ENCODE results near the gene ATG2B.
A peak's percentile ranks its signal among the peaks of the same experiment; 100 is the strongest.

Gene ATG2B

DNA sequence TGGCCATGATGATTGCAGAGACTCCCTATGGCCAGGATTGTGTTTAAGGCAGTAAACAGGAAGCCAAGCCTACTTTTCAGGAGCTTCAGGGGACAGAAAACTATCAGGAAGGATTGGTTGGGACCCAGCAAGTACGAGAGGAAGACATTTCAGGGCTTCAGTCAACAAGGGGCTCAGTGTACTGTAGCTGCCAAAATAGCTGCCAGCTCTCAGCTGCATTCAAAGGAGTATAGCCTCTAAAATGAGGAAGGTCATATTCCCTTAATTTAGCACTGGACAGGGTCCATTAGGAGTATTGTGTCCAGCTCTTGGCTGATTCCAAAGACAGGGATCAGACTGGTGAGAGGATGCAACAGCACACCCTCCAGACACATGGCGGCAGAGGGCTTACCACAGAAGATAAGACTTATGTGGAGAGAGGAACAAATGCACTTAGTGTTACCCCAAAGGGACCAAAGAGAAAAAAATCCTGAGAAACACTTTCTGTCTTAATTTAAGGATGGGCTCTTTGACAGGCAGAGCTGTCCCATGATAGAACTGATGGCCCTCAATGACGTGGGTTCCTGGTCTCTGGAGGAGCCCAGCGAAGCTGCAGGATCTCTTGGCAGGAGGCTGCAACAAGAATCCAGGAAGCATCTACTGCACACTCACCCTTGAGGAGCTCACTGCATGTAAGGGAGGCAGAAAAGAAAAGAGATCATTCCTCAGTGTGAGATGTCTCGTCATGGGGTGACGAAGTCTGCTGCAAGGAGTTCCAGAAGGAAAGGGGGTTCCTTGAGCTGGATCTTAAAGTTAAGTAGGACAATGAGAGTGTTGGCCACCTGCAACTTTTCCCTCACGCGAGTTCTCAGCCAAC is 92.3 kb downstream of the ATG2B start:
- ChIA-PET POLR2A (no interaction called here), CTCF (interaction anchor here (7.7 kb wide), 1 partner anchor 169 kb away, joined by 45 read pairs; no protein-coding TSS in a partner anchor)
- no peak overlapping the region for H3K4me3 ChIP-seq (ENCODE audit: control insufficient read depth in 1 of 7, extremely low read depth in 1 of 7, insufficient read depth in 4 of 7, low read depth in 2 of 7, low read length in 6 of 7)
- H3K27me3 ChIP-seq (replicated peaks in 2 of 5; ENCODE audit: control insufficient read depth in 4 of 5, insufficient read depth in 5 of 5, low read length in 4 of 5), result peaks cover 0 to 3% (median 0%) of the 10 kb centered on the region in 5 experiments
- 88% methylated on average over 7 of the region's 8 CpGs for WGBS (ENCODE audit: insufficient coverage)
- H3K9me3 ChIP-seq (ENCODE audit: control extremely low read depth in 1 of 5, control insufficient read depth in 4 of 5, insufficient read depth in 2 of 5, low read depth in 1 of 5, low read length in 4 of 5), result no peaks in the 10 kb centered on the region
- H3K36me3 ChIP-seq (ENCODE audit: control insufficient read depth in 4 of 4, insufficient read depth in 4 of 4, low read length in 3 of 4), result no peaks in the 10 kb centered on the region
- DNase-seq, result no peak
- H3K27ac ChIP-seq (ENCODE audit: insufficient read depth in 1 of 2, low read depth in 1 of 2, low read length in 2 of 2, poor library complexity in 1 of 2, severe bottlenecking in 2 of 2), result no peak overlapping the region
- no peaks in the 10 kb centered on the region for H3K4me1 ChIP-seq (ENCODE audit: control extremely low read depth in 1 of 4, control insufficient read depth in 4 of 4, insufficient read depth in 4 of 4, low read length in 3 of 4)

DNA sequence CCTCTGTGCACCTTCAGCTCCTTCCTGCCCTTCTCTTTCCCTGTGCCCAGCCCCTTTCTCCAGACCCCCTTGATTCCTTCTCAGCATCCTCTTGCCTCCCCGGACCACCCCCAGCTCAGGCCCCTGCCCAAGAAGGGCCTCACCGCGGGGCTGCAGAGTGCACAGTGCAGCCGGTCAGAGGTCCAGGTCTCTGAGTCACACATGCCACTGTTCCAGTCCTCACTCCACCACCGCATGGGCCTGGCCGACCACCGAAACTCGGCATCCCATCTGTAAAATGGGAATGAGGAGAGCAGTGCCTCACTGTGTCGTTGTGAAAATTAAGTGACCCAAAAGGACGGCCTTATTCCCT is 93.8 kb downstream of the ATG2B start:
- DNase-seq, result no peak
- H3K27ac ChIP-seq (ENCODE audit: insufficient read depth in 1 of 2, low read depth in 1 of 2, low read length in 2 of 2, poor library complexity in 1 of 2, severe bottlenecking in 2 of 2), result no peak overlapping the region
- H3K9me3 ChIP-seq (ENCODE audit: control extremely low read depth in 1 of 5, control insufficient read depth in 4 of 5, insufficient read depth in 2 of 5, low read depth in 1 of 5, low read length in 4 of 5), result no peaks in the 10 kb centered on the region
- no peak overlapping the region for H3K4me3 ChIP-seq (ENCODE audit: control insufficient read depth in 1 of 7, extremely low read depth in 1 of 7, insufficient read depth in 4 of 7, low read depth in 2 of 7, low read length in 6 of 7)
- ChIA-PET POLR2A (interaction anchor here (0.6 kb wide), 1 partner anchor 149 kb away, joined by 3 read pairs; no protein-coding TSS in a partner anchor), CTCF (no interaction called here)
- H3K27me3 ChIP-seq (replicated peaks in 2 of 5; ENCODE audit: control insufficient read depth in 4 of 5, insufficient read depth in 5 of 5, low read length in 4 of 5), result peaks cover 0 to 3% (median 0%) of the 10 kb centered on the region in 5 experiments
- no peaks in the 10 kb centered on the region for H3K4me1 ChIP-seq (ENCODE audit: control extremely low read depth in 1 of 4, control insufficient read depth in 4 of 4, insufficient read depth in 4 of 4, low read length in 3 of 4)
- H3K36me3 ChIP-seq (ENCODE audit: control insufficient read depth in 4 of 4, insufficient read depth in 4 of 4, low read length in 3 of 4), result no peaks in the 10 kb centered on the region
- 95% methylated on average over 4 of the region's 10 CpGs for WGBS (ENCODE audit: insufficient coverage)

DNA sequence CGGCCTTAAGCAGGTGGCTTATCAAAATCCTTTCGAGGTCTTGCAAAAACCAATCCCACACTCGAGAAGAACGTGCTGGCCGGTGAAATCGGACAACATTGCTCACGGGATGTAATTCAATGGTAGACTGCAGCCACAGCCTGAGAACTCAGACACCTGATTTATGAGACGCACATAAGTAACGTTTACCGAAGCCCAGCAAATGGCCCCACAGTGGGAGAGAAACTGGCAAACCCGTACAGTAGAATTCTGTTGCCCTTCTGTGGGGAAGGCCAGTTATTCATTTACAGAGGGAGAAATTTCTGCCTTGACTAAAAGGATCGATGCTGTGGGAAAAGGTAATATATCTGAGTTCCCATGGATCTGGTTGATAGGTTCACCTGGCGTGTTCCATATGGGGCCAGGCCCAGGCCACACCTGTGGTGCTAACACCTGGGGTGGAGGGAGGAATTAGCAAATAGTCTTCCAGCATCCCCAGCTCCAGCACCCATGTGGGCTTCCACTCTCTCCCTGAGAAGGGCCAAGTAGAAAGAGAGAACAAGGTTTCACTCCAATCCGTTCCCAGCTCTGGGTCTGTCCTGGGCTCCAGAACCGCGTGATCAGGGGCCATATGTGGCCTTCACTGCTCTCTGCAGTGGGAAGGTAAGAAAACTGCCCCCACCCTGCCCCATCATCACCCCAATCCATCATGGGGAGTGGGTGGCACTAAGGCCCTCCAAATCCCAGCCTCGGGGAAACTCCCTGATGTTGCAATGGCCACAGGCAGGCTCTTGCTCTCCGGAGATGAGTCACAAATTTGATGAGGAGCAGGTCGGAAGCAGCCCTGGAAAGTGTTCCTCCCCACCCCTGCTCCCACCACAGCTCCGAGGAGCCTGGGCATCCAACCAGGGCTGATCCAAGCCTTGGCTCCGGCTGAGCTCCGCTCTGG is 94.4 kb downstream of the ATG2B start:
- Histone ChIP-seq H3K4me3 (ENCODE audit: control insufficient read depth in 1 of 7, extremely low read depth in 1 of 7, insufficient read depth in 4 of 7, low read depth in 2 of 7, low read length in 6 of 7) (no peak overlapping the region), H3K4me1 (ENCODE audit: control extremely low read depth in 1 of 4, control insufficient read depth in 4 of 4, insufficient read depth in 4 of 4, low read length in 3 of 4) (no peaks in the 10 kb centered on the region), H3K27ac (ENCODE audit: insufficient read depth in 1 of 2, low read depth in 1 of 2, low read length in 2 of 2, poor library complexity in 1 of 2, severe bottlenecking in 2 of 2) (no peak overlapping the region), H3K36me3 (ENCODE audit: control insufficient read depth in 4 of 4, insufficient read depth in 4 of 4, low read length in 3 of 4) (no peaks in the 10 kb centered on the region), H3K27me3 (replicated peaks in 2 of 5; ENCODE audit: control insufficient read depth in 4 of 5, insufficient read depth in 5 of 5, low read length in 4 of 5) (peaks cover 0 to 3% (median 0%) of the 10 kb centered on the region in 5 experiments), H3K9me3 (ENCODE audit: control extremely low read depth in 1 of 5, control insufficient read depth in 4 of 5, insufficient read depth in 2 of 5, low read depth in 1 of 5, low read length in 4 of 5) (no peaks in the 10 kb centered on the region)
- CTCF ChIA-PET, result no interaction called here
- WGBS (ENCODE audit: insufficient coverage), result 92% methylated on average over 18 of the region's 22 CpGs
- DNase-seq, result no peak
- POLR2A ChIA-PET, result interaction anchor here (0.6 kb wide), 1 partner anchor 148 kb away, joined by 3 read pairs; no protein-coding TSS in a partner anchor

DNA sequence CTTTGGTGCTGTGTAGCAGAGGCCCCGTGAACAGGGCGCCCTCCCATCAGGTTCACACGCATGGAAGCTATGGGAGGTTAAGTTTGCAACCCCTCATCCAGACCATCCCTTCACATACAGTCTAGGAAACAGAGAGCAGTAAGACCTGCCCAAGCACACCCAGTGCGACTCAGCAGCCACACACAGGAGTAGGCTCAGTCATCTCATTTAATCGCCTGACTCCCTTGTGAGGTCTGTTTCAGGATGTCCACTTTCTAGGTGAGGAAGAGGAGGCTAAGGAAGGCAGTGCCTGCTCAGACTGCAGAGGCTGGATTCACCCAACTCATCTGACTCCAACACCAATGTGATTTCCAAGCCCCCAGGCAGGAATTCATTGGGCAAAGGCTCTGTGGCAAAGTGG is 95.2 kb downstream of the ATG2B start:
- Histone ChIP-seq H3K4me1 (ENCODE audit: control extremely low read depth in 1 of 4, control insufficient read depth in 4 of 4, insufficient read depth in 4 of 4, low read length in 3 of 4) (no peaks in the 10 kb centered on the region), H3K9me3 (ENCODE audit: control extremely low read depth in 1 of 5, control insufficient read depth in 4 of 5, insufficient read depth in 2 of 5, low read depth in 1 of 5, low read length in 4 of 5) (no peaks in the 10 kb centered on the region), H3K4me3 (ENCODE audit: control insufficient read depth in 1 of 7, extremely low read depth in 1 of 7, insufficient read depth in 4 of 7, low read depth in 2 of 7, low read length in 6 of 7) (no peak overlapping the region), H3K27me3 (replicated peaks in 2 of 5; ENCODE audit: control insufficient read depth in 4 of 5, insufficient read depth in 5 of 5, low read length in 4 of 5) (peaks cover 0 to 3% (median 0%) of the 10 kb centered on the region in 5 experiments), H3K27ac (ENCODE audit: insufficient read depth in 1 of 2, low read depth in 1 of 2, low read length in 2 of 2, poor library complexity in 1 of 2, severe bottlenecking in 2 of 2) (no peak overlapping the region), H3K36me3 (ENCODE audit: control insufficient read depth in 4 of 4, insufficient read depth in 4 of 4, low read length in 3 of 4) (no peaks in the 10 kb centered on the region)
- ChIA-PET CTCF (no interaction called here), POLR2A (no interaction called here)
- DNase-seq, result no peak
- WGBS (ENCODE audit: insufficient coverage), result no CpG with 5 or more reads among the region's 5 CpGs

DNA sequence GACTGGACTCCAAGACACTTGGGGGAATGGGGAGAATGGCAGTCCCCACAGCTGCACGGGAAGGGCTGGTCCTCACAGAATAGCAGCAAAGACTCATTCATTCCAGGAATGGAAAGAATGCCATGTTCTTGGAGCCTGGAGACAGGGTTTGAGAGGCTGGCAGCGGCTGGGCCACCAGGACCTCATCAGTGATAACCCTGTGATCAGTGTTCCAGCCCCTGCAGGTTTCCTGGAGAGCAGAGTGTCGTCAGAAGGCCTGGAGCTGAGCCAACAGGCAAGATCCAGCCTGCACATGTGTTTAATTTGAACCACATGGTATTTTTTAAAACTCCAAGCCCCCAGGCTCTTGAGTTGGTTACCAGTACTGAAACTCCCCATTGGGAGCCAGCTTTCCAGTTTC is 95.8 kb downstream of the ATG2B start:
- POLR2A ChIA-PET, result no interaction called here
- Histone ChIP-seq H3K4me1 (ENCODE audit: control extremely low read depth in 1 of 4, control insufficient read depth in 4 of 4, insufficient read depth in 4 of 4, low read length in 3 of 4) (no peaks in the 10 kb centered on the region), H3K27me3 (replicated peaks in 2 of 5; ENCODE audit: control insufficient read depth in 4 of 5, insufficient read depth in 5 of 5, low read length in 4 of 5) (peaks cover 0 to 3% (median 0%) of the 10 kb centered on the region in 5 experiments), H3K4me3 (ENCODE audit: control insufficient read depth in 1 of 7, extremely low read depth in 1 of 7, insufficient read depth in 4 of 7, low read depth in 2 of 7, low read length in 6 of 7) (no peak overlapping the region), H3K36me3 (ENCODE audit: control insufficient read depth in 4 of 4, insufficient read depth in 4 of 4, low read length in 3 of 4) (no peaks in the 10 kb centered on the region), H3K9me3 (ENCODE audit: control extremely low read depth in 1 of 5, control insufficient read depth in 4 of 5, insufficient read depth in 2 of 5, low read depth in 1 of 5, low read length in 4 of 5) (no peaks in the 10 kb centered on the region), H3K27ac (ENCODE audit: insufficient read depth in 1 of 2, low read depth in 1 of 2, low read length in 2 of 2, poor library complexity in 1 of 2, severe bottlenecking in 2 of 2) (no peak overlapping the region)
- CTCF ChIA-PET, result no interaction called here
- 48% methylated on average over 3 of the region's 3 CpGs for WGBS (ENCODE audit: insufficient coverage)
- peak in 2 of 3 donors; percentile 15 to 17 for DNase-seq

DNA sequence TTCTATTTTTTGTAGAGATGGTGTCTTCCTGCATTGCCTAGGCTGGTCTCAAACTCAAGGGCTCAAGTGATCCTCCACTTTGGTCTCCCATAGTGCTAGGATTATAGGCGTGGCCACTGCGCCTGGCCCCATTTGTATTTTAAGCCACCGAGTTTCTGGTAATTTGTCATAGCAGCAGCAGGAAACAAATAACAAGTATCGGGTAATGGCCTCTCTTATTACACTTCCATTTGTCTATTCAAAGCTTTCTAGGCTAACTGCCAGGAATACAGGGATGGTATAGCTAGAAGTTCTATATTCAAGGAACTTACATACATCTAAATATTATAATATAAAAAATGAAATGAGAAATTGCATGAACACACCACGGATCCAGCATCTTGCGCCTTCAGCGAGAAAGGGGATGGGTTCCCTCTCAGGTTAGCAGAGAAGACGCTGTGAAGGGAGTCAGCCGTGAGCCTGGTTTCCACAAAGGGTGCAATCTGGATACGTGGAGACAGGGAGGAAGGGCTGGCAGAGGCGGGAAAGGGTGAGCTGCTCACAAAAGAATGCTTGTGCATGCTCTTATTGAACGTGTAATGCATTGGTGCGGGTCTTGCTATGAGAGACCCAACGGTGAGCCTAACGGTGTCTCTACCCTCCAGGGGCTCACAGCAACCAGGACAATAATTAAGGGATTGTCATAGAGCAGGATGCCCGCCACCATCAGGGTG is 97.6 kb downstream of the ATG2B start:
- Histone ChIP-seq H3K4me1 (ENCODE audit: control extremely low read depth in 1 of 4, control insufficient read depth in 4 of 4, insufficient read depth in 4 of 4, low read length in 3 of 4) (no peaks in the 10 kb centered on the region), H3K27ac (ENCODE audit: insufficient read depth in 1 of 2, low read depth in 1 of 2, low read length in 2 of 2, poor library complexity in 1 of 2, severe bottlenecking in 2 of 2) (no peak overlapping the region), H3K27me3 (replicated peaks in 2 of 5; ENCODE audit: control insufficient read depth in 4 of 5, insufficient read depth in 5 of 5, low read length in 4 of 5) (peaks cover 0 to 11% (median 3%) of the 10 kb centered on the region in 5 experiments), H3K4me3 (ENCODE audit: control insufficient read depth in 1 of 7, extremely low read depth in 1 of 7, insufficient read depth in 4 of 7, low read depth in 2 of 7, low read length in 6 of 7) (no peak overlapping the region), H3K36me3 (ENCODE audit: control insufficient read depth in 4 of 4, insufficient read depth in 4 of 4, low read length in 3 of 4) (no peaks in the 10 kb centered on the region), H3K9me3 (ENCODE audit: control extremely low read depth in 1 of 5, control insufficient read depth in 4 of 5, insufficient read depth in 2 of 5, low read depth in 1 of 5, low read length in 4 of 5) (no peaks in the 10 kb centered on the region)
- 84% methylated on average over 14 of the region's 16 CpGs for WGBS (ENCODE audit: insufficient coverage)
- CTCF ChIA-PET, result interaction anchor here (1.5 kb wide), 1 partner anchor 9 kb away, joined by 4 read pairs; no protein-coding TSS in a partner anchor
- no peak for DNase-seq
- POLR2A ChIA-PET, result no interaction called here

Data from common myeloid progenitor, CD34-positive (primary cell).